HepG2 (cell line): ENCODE measurements around the gene CREM. TPM values are rescaled to one million over a fixed set of nuclear protein-coding genes. Genes with fewer than 3 reads are reported as not detected.
A peak's percentile ranks its signal among the peaks of the same experiment; 100 is the strongest.

Experiments
- ARID4A ChIP-seq: sonication (generic); formaldehyde crosslinking; IDR thresholded peaks from 2 replicates; pipeline ENCODE4 v1.5.0; 2020; ENCODE audit warnings: mild to moderate bottlenecking, missing genetic modification reagents, borderline replicate concordance
- ATF4 ChIP-seq, 2 experiments: fragments of 450-650 bp in 1 of 2; sonication (generic) in 1 of 2; formaldehyde crosslinking; IDR thresholded peaks; 2 replicates each; pipeline versions ENCODE4 v1.5.0 to v1.8.0; 2020 to 2022; ENCODE audit warnings: mild to moderate bottlenecking in 1 of 2, missing genetic modification reagents in 1 of 2
- EP300 ChIP-seq, 3 experiments: sonication (generic) in 1 of 3; formaldehyde crosslinking in 1 of 3; IDR thresholded peaks; 2 replicates each; pipeline versions ENCODE4 v1.5.1 to v1.6.1; 2011 to 2020; ENCODE audit warnings: low read depth in 2 of 3, low read length in 2 of 3, borderline replicate concordance in 1 of 3, improper control_type of control experiment in 1 of 3, mild to moderate bottlenecking in 1 of 3, missing genetic modification reagents in 1 of 3, moderate library complexity in 1 of 3
- GFI1 ChIP-seq: sonication (generic); formaldehyde crosslinking; IDR thresholded peaks from 2 replicates; pipeline ENCODE4 v1.5.0; 2020; ENCODE audit warnings: missing genetic modification reagents, mild to moderate bottlenecking, borderline replicate concordance
- GTF3A ChIP-seq: sonication (generic); formaldehyde crosslinking; conservative IDR thresholded peaks from 2 replicates; pipeline ENCODE4 v1.4.0; 2020; ENCODE audit warnings: mild to moderate bottlenecking, missing genetic modification reagents
- HNRNPH1 ChIP-seq: fragments of 200-400 bp; formaldehyde crosslinking; optimal IDR thresholded peaks from 2 replicates; pipeline ENCODE3; 2017; ENCODE audit warnings: mild to moderate bottlenecking, low read depth, low read length
- NFAT5 ChIP-seq: sonication (generic); formaldehyde crosslinking; IDR thresholded peaks from 2 replicates; pipeline ENCODE4 v1.4.0; 2020; ENCODE audit warnings: missing genetic modification reagents
- TAF1 ChIP-seq: sonication (generic); formaldehyde crosslinking; IDR thresholded peaks from 2 replicates; pipeline ENCODE4 v1.4.0; 2020; ENCODE audit warnings: missing genetic modification reagents
- ZBTB26 ChIP-seq: IDR thresholded peaks from 2 replicates; pipeline ENCODE4 v1.6.1; 2016; ENCODE audit warnings: missing compliant biosample characterization, missing genetic modification reagents, borderline replicate concordance
- ZFP41 ChIP-seq: sonication (generic); formaldehyde crosslinking; IDR thresholded peaks from 2 replicates; pipeline ENCODE4 v1.4.0; 2020; ENCODE audit warnings: mild to moderate bottlenecking, missing genetic modification reagents, borderline replicate concordance
- ZNF34 ChIP-seq: sonication (generic); formaldehyde crosslinking; IDR thresholded peaks from 2 replicates; pipeline ENCODE4 v1.4.0; 2020; ENCODE audit warnings: mild to moderate bottlenecking, missing genetic modification reagents, borderline replicate concordance
- ZNF639 ChIP-seq: conservative IDR thresholded peaks from 2 replicates; pipeline ENCODE4 v1.6.1; 2018; ENCODE audit warnings: missing genetic modification reagents
- ZNF83 ChIP-seq: sonication (generic); formaldehyde crosslinking; IDR thresholded peaks from 2 replicates; pipeline ENCODE4 v1.4.0; 2020; ENCODE audit warnings: missing genetic modification reagents, mild to moderate bottlenecking, borderline replicate concordance
- polyA plus RNA-seq, 8 experiments: library from polyadenylated mRNA; depleted of rRNA in 3 of 8; stranded (reverse) in 7 of 8; unstranded in 1 of 8; fragments of >200 nt; fragmentation: Illumina TruSeq in 4 of 8; extraction: Trizol in 4 of 8; gene quantifications; 2 replicates each; pipeline versions ENCODE4 v1.2.1 to v1.2.3, GENCODE V29; 2011 to 2016; ENCODE audit warnings: low read depth in 4 of 8, missing spikeins in 1 of 8, mixed read lengths in 1 of 8; ENCODE audit not compliant: insufficient read depth in 1 of 8
- total RNA-seq, 5 experiments: library from RNA; depleted of rRNA; stranded (reverse); fragments of >200 nt; fragmentation: Illumina TruSeq; extraction: Trizol; gene quantifications; 2 replicates each; pipeline ENCODE4 v1.2.3, GENCODE V29; 2016; ENCODE audit warnings: low read depth in 1 of 5

The CREM gene
- total and polyA plus RNA-seq, 2 of the 13 experiments (the other 11 are each of a cell fraction or from before 2014, with no cell fraction given) = 21.3 to 25.4 TPM

- TF ChIP-seq NFAT5 (CRISPR knock-in tag) (no peak; the same call in 1 of the 2 replicates), EP300 (IDR thresholded peaks at IDR 0.05; ENCODE audit: low read depth in 2 of 2, low read length in 2 of 2) (peak; percentile 18 to 41; a peak in 2 of 4 replicates), EP300 (CRISPR knock-in tag; IDR thresholded peaks at IDR 0.05; ENCODE audit: borderline replicate concordance) (no peak), ZNF34 (CRISPR knock-in tag) (peak; percentile 83; the same call in 1 of the 2 replicates), GFI1 (CRISPR knock-in tag) (peak; percentile 66; the same call in 1 of the 2 replicates), ZNF639 (peak; percentile 87), ARID4A (peak; percentile 70; the same call in 1 of the 2 replicates), HNRNPH1 (peak; percentile 48), GTF3A (peak; percentile 83; the same call in 1 of the 2 replicates), ZNF83 (CRISPR knock-in tag) (no peak; the same call in 1 of the 2 replicates), ZBTB26 (CRISPR knock-in tag) (peak; percentile 28; the same call in 1 of the 2 replicates), TAF1 (CRISPR knock-in tag) (peak; percentile 72), ATF4 (CRISPR knock-in tag; IDR thresholded peaks at IDR 0.05) (peak in 1 of 2 experiments; percentile 37; a peak in 1 of 4 replicates), ZFP41 (CRISPR knock-in tag) (0 out of 2 replicates have a peak, but pooled peaks have one; percentile 77)
Measured at GRCh38 chr10:35126530-35127288, at the start of gene CREM (continued).
